ENCODE results near the gene KIRREL3.

DNA sequence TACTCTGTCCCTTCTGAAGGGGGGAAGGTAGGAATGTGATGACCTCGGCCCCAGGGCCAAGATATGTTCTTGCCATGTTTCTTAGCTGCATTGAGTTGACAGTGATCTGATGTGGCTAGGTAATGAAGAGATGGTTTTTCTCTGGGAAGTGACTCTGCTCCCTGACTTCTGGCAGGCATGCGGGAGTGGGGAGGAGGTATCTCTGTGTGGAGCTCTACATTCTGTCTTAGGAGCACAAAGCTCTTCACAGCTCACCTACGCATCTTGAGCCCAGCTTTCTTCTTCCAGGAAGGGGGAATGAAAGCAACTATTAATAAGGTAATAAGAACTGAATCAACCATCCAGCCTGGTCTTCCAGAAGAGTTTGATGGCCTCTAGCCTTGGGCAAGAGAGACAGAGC, 404.1 kb downstream of the KIRREL3 start:
- TF ChIP-seq, protein P1, sequence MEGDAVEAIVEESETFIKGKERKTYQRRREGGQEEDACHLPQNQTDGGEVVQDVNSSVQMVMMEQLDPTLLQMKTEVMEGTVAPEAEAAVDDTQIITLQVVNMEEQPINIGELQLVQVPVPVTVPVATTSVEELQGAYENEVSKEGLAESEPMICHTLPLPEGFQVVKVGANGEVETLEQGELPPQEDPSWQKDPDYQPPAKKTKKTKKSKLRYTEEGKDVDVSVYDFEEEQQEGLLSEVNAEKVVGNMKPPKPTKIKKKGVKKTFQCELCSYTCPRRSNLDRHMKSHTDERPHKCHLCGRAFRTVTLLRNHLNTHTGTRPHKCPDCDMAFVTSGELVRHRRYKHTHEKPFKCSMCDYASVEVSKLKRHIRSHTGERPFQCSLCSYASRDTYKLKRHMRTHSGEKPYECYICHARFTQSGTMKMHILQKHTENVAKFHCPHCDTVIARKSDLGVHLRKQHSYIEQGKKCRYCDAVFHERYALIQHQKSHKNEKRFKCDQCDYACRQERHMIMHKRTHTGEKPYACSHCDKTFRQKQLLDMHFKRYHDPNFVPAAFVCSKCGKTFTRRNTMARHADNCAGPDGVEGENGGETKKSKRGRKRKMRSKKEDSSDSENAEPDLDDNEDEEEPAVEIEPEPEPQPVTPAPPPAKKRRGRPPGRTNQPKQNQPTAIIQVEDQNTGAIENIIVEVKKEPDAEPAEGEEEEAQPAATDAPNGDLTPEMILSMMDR (conservative IDR thresholded peaks at IDR 0.05; ENCODE audit: low read depth, low read length), result no peak
- TF ChIP-seq EZH2 (IDR thresholded peaks at IDR 0.05; ENCODE audit: low read length, unreplicated experiment), result no peak

Measured in PC-3 (cell line).